ENCODE data around the gene GNAQ.

DNA sequence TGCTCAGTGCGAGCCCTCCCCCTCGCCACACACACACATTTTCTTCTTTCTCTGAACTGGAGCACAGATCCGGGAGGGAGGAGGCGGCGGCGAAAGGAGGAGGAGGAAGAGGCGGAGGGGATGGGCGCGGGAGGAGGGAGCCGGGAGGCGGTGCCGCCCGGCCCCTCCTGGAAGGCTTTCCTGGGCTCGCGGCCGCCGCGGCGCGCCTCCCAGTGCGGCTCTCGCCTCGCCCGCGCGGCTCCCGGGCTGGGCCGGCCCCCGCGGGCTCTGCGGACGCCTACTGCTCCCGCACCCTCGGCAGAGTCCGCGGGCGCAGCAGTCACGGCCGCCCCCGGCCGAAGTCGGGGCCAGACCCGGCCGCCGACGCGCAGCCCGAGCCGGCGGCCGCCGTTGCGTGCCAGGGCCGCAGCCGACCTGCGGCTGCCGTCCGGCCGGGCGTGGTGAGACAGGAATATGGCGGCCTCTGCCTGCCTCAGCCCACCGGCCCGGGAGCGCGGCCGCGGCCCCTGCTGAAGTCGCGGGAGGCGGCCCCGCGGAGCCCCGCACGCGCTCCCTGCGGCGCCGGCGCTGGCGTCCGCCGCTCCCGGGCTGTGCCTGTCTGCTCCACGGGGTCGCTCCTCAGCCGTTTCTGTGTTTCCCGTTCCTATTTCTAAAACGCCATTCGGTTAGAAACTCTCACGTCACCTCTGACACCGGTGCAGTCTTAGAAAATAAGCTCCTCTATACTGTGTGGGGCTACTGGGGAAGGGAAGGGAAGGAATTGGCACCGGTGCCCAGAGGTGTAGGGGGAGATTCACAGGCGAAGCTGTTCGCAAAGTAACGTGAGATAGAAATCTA, 500 bp upstream of the GNAQ start:
- TF ChIP-seq, protein P1, sequence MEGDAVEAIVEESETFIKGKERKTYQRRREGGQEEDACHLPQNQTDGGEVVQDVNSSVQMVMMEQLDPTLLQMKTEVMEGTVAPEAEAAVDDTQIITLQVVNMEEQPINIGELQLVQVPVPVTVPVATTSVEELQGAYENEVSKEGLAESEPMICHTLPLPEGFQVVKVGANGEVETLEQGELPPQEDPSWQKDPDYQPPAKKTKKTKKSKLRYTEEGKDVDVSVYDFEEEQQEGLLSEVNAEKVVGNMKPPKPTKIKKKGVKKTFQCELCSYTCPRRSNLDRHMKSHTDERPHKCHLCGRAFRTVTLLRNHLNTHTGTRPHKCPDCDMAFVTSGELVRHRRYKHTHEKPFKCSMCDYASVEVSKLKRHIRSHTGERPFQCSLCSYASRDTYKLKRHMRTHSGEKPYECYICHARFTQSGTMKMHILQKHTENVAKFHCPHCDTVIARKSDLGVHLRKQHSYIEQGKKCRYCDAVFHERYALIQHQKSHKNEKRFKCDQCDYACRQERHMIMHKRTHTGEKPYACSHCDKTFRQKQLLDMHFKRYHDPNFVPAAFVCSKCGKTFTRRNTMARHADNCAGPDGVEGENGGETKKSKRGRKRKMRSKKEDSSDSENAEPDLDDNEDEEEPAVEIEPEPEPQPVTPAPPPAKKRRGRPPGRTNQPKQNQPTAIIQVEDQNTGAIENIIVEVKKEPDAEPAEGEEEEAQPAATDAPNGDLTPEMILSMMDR (optimal IDR thresholded peaks at IDR 0.05 in 1 of 3, IDR thresholded peaks at IDR 0.05 in 1 of 3, conservative IDR thresholded peaks at IDR 0.05 in 1 of 3; ENCODE audit: extremely low read depth in 1 of 3, insufficient read depth in 2 of 3, low read length in 3 of 3), result no peak
- no peak for TF ChIP-seq EZH2 (IDR thresholded peaks at IDR 0.05; ENCODE audit: low read length)

Measured in keratinocyte (primary cell).